K562 (cell line): ENCODE results near the gene PGS1. TPM values are rescaled to one million over a fixed set of nuclear protein-coding genes. Genes with fewer than 3 reads are reported as not detected.

Experiments
- ATAC-seq: fragments of 200-7000 bp; cut with Tn5 transposase; 3 replicates; pipeline ENCODE4 v1.9.1; 2020; ENCODE audit warnings: moderate library complexity
- BruUV-seq: library from RNA; stranded (reverse); fragments of 400-500 nt; replicated peaks from 2 replicates; lab custom pipeline; 2021; lab: Mats Ljungman, UMichigan
- CTCF ChIA-PET: fragments of 300-600 bp; formaldehyde crosslinking; extraction: SDS; loops from one replicate; lab custom pipeline; 2021; ENCODE audit warnings: low intra/inter-chr PET ratio; lab: Yijun Ruan, JAX
- POLR2A ChIA-PET: fragments of 300-600, 350-650 bp; sonication (Branson Sonifier 250); formaldehyde crosslinking; extraction: SDS; loops from one replicate; lab custom pipeline; 2021; ENCODE audit warnings: antibody characterized with exemption, inconsistent platforms; lab: Yijun Ruan, JAX
- DNase-seq, 4 experiments: peaks; one replicate each; pipeline versions ENCODE4 v3.0.0 to v3.0.0-alpha.2; 2011 to 2018; ENCODE audit warnings: low spot score in 3 of 4, mixed read lengths in 3 of 4; ENCODE audit errors: extremely low read depth in 1 of 4
- FAIRE-seq: peaks from 2 replicates; lab custom pipeline; 2011; peaks lifted over from hg19 to GRCh38; lab: Jason Lieb, UNC
- H2AFZ ChIP-seq: 2 replicates; pipeline ENCODE4 v1.6.0; 2011; ENCODE audit warnings: low read depth, low read length, control low read depth, inconsistent platforms
- H3K27ac ChIP-seq: fragments of 200-600 bp; 3 replicates; pipeline ENCODE4 v1.8.0; 2011; ENCODE audit warnings: low read depth, mild to moderate bottlenecking, control low read depth, inconsistent platforms, low read length, moderate library complexity, mixed read lengths; ENCODE audit errors: extremely low read depth
- H3K27me3 ChIP-seq, 2 experiments: fragments of 300-600 bp in 1 of 2; 2 replicates in 1 of 2; 3 replicates in 1 of 2; pipeline versions ENCODE4 v1.6.0 to v1.8.0; 2011; ENCODE audit warnings: inconsistent platforms in 2 of 2, low read length in 2 of 2, mild to moderate bottlenecking in 1 of 2, mixed read lengths in 1 of 2, moderate library complexity in 1 of 2; ENCODE audit not compliant: control insufficient read depth in 2 of 2, insufficient read depth in 2 of 2
- H3K36me3 ChIP-seq: fragments of 300-600 bp; 3 replicates; pipeline ENCODE4 v1.8.0; 2011; ENCODE audit warnings: mild to moderate bottlenecking, low read length, inconsistent platforms; ENCODE audit not compliant: control insufficient read depth, insufficient read depth
- H3K4me1 ChIP-seq, 2 experiments: fragments of 200-600 bp in 1 of 2; replicated peaks in 1 of 2; 2 replicates in 1 of 2; 3 replicates in 1 of 2; pipeline versions ENCODE4 v1.5.1 to v1.8.0; 2011; ENCODE audit warnings: inconsistent platforms in 2 of 2, low read length in 2 of 2, mild to moderate bottlenecking in 1 of 2, mixed read lengths in 1 of 2, moderate library complexity in 1 of 2; ENCODE audit not compliant: control insufficient read depth in 2 of 2, insufficient read depth in 2 of 2
- H3K4me2 ChIP-seq: 2 replicates; pipeline ENCODE4 v1.6.1; 2011; ENCODE audit warnings: low read length, control low read depth, inconsistent platforms, mixed read lengths; ENCODE audit not compliant: insufficient read depth
- H3K4me3 ChIP-seq: fragments of 200-600 bp; sonication (generic), shearing (Covaris generic); 2 replicates; pipeline ENCODE4 v1.5.1; 2016; ENCODE audit warnings: control low read depth, inconsistent platforms
- H3K79me2 ChIP-seq: fragments of 200-600 bp; 3 replicates; pipeline ENCODE4 v1.8.0; 2011; ENCODE audit warnings: low read length, inconsistent platforms; ENCODE audit not compliant: control insufficient read depth, insufficient read depth
- H3K9ac ChIP-seq, 2 experiments: 2 replicates each; pipeline versions ENCODE4 v1.6.0 to v1.6.1; 2011; ENCODE audit warnings: low read depth in 2 of 2, low read length in 2 of 2, control low read depth in 1 of 2, inconsistent platforms in 1 of 2, mild to moderate bottlenecking in 1 of 2, mixed read lengths in 1 of 2; ENCODE audit not compliant: insufficient read depth in 1 of 2
- H3K9me1 ChIP-seq: one replicate; pipeline ENCODE4 v1.6.0; 2011; ENCODE audit warnings: inconsistent platforms, mild to moderate bottlenecking, low read length, moderate library complexity; ENCODE audit not compliant: control insufficient read depth, insufficient read depth
- H3K9me3 ChIP-seq: replicated peaks from 2 replicates; pipeline ENCODE4 v1.5.1; 2011; ENCODE audit warnings: low read depth, low read length, inconsistent platforms; ENCODE audit not compliant: control insufficient read depth, insufficient read depth
- H4K20me1 ChIP-seq: replicated peaks from 2 replicates; pipeline ENCODE4 v1.6.1; 2011; ENCODE audit warnings: low read length, inconsistent platforms, mixed read lengths; ENCODE audit not compliant: control insufficient read depth, insufficient read depth
- NFYB ChIP-seq: IDR thresholded peaks from 2 replicates; pipeline ENCODE4 v1.6.1; 2011; ENCODE audit warnings: mild to moderate bottlenecking, moderate library complexity; ENCODE audit not compliant: insufficient read length; ENCODE audit errors: extremely low read depth
- RAD51 ChIP-seq: fragments of 450-650 bp; IDR thresholded peaks from 2 replicates; pipeline ENCODE4 v1.7.1; 2016; ENCODE audit warnings: low read depth, mild to moderate bottlenecking, borderline replicate concordance
- TFE3 ChIP-seq: fragments of 450-650 bp; formaldehyde crosslinking; IDR thresholded peaks from 2 replicates; pipeline ENCODE4 v1.4.0; 2020; ENCODE audit warnings: mild to moderate bottlenecking, mixed read lengths
- TOE1 ChIP-seq, 2 experiments: fragments of 450-650 bp in 1 of 2; sonication (generic) in 1 of 2; formaldehyde crosslinking in 1 of 2; IDR thresholded peaks; 2 replicates each; pipeline versions ENCODE4 v1.7.1 to v1.8.0; 2016 to 2022; ENCODE audit warnings: borderline replicate concordance in 2 of 2, mild to moderate bottlenecking in 2 of 2, antibody characterized with exemption in 1 of 2, inconsistent platforms in 1 of 2, low read depth in 1 of 2, missing genetic modification reagents in 1 of 2, moderate library complexity in 1 of 2
- WGBS: fragments of 100-300 bp; shearing (Covaris generic); methylation state at CpG from one replicate; pipeline ENCODE4 v1.1.6; 2016; ENCODE audit warnings: low coverage, mixed read lengths; ENCODE audit not compliant: insufficient coverage; ENCODE audit errors: missing lambda C conversion rate; 5-methylcytosine and 5-hydroxymethylcytosine counted together
- in situ Hi-C: fragments of 300-500 bp; cut with MboI; formaldehyde crosslinking; loops from 4 replicates; pipeline ENCODE4 v1.15.0; 2018; ENCODE audit warnings: inconsistent platforms, mixed read lengths
- intact Hi-C: fragments of 100-400 bp; cut with micrococcal nuclease; formaldehyde crosslinking; loops from 2 replicates; pipeline ENCODE4 v1.14.2; 2022
- polyA plus RNA-seq, 8 experiments: library from polyadenylated mRNA; depleted of rRNA in 4 of 8; stranded (reverse) in 5 of 8; unstranded in 3 of 8; fragments of >200 nt; fragmentation: Nextera tagmentation in 2 of 8; fragmentation: Illumina TruSeq in 1 of 8; extraction: Ambion mirVana in 2 of 8; extraction: Trizol in 1 of 8; gene quantifications; 2 replicates each; pipeline versions ENCODE4 v1.2.1 to v1.2.3, GENCODE V29; 2011 to 2014; ENCODE audit warnings: inconsistent platforms in 1 of 8, missing spikeins in 1 of 8
- total RNA-seq, 7 experiments: library from RNA; depleted of rRNA in 6 of 7; stranded (reverse); fragments of >200 nt in 6 of 7; fragmentation: Illumina TruSeq in 2 of 7; extraction: Trizol in 2 of 7; gene quantifications; 2 replicates each; pipeline versions ENCODE4 v1.2.1 to v1.2.3, GENCODE V29; 2011 to 2021; ENCODE audit warnings: low replicate concordance in 1 of 7

Gene PGS1
- total and polyA plus RNA-seq, 9 of the 15 experiments (the other 6 are each of a cell fraction or from before 2014, with no cell fraction given) = 1.3 to 39.4 (median 22.3) TPM

GRCh38 chr17:78450696-78451345 lies 72.4 kb downstream of the PGS1 start:
- H3K4me2 ChIP-seq = no peak overlapping the region; the same call in 1 of the 2 replicates
- ChIA-PET POLR2A (interaction anchor here (0.7 to 1.2 kb wide), 2 partner anchors 10 to 23 kb away, joined by 3 to 4 read pairs; no protein-coding TSS in a partner anchor), CTCF (no interaction called here)
- FAIRE-seq = no peak
- no peaks in the 10 kb centered on the region for H3K9me1 ChIP-seq
- no peaks in the 10 kb centered on the region for H3K36me3 ChIP-seq
- no TSS peak for BruUV-seq
- H3K4me3 ChIP-seq = no peak overlapping the region
- H2AFZ ChIP-seq = no peak overlapping the region
- H3K4me1 ChIP-seq = peaks cover 0 to 10% of the 10 kb centered on the region in 2 experiments; a peak in 1 of 5 replicates
- in situ Hi-C loops = no loop called here
- intact Hi-C loops = no loop called here
- no peak for DNase-seq
- no peaks in the 10 kb centered on the region for H3K9me3 ChIP-seq
- no peak overlapping the region for H3K9ac ChIP-seq
- under 1% methylated on average over 20 of the region's 20 CpGs for WGBS
- peaks cover 14% of the 10 kb centered on the region for H4K20me1 ChIP-seq
- peaks cover 51 to 78% of the 10 kb centered on the region in 2 experiments for H3K27me3 ChIP-seq
- TF ChIP-seq NFYB (no peak), TFE3 (CRISPR knock-in tag) (peak; percentile 88), TOE1 (IDR thresholded peaks at IDR 0.05; ENCODE audit: borderline replicate concordance) (peak; percentile 55; the same call in 1 of the 2 replicates), TOE1 (CRISPR knock-in tag; IDR thresholded peaks at IDR 0.05; ENCODE audit: borderline replicate concordance, low read depth) (no peak), RAD51 (peak; percentile 49; the same call in 1 of the 2 replicates)
- H3K27ac ChIP-seq = no peak overlapping the region
- ATAC-seq = no peak
- H3K79me2 ChIP-seq = no peaks in the 10 kb centered on the region
